Measurements from ENCODE around the gene OR2A1.
"Not testable (repeated sequence)": the region's sequence is repeated elsewhere in the genome, so short reads cannot be mapped to it uniquely, and the experiment has no call there.

Gene OR2A1

DNA sequence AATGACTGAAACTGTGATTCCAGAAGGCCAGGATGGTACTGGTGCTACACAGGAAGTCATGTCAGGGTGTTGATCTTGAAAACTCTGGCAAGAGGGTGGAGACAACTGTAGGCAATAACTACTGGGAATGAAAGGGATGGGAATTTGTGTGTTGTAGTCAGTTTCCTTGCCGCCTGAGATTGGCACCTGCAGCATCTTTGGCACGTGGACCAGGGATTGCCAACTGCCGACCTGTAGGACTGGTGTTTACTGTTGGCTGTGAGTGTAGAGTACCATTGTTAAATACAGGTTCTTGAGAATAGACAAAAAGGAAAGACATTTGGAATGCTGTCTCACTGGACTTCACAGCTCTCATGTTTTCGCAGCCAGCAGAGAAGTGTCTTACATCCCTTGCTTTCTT is 11.1 kb downstream of the OR2A1 start:
- DNase-seq (ENCODE audit: low read depth in 1 of 2, low spot score in 1 of 2) = not testable (repeated sequence)

- DNase-seq (ENCODE audit: low read depth in 1 of 2, low spot score in 1 of 2) = not testable (repeated sequence)
Measured at GRCh38 chr7:144325868-144326267, 13.6 kb downstream of the OR2A1 start.

GRCh38 chr7:144330044-144330443 is 17.8 kb downstream of the OR2A1 start:
- not testable (repeated sequence) for DNase-seq (ENCODE audit: low read depth in 1 of 2, low spot score in 1 of 2)

- not testable (repeated sequence) for DNase-seq (ENCODE audit: low read depth in 1 of 2, low spot score in 1 of 2)
Measured at GRCh38 chr7:144331221-144331995, 19.2 kb downstream of the OR2A1 start.

DNA sequence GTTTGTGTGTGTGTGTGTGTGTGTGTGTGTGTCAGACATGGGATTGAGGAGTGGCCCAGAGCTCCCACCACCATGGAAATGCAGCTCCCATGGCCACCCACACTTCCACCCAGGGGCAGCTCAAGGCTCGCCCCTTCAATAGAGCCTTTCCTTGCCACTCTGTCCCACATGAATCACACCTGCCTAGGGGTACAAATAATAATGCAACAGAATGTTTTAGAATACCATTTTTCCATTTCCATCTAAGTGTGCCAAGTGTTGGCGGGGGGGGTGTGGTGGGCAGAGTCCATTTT is 19.7 kb downstream of the OR2A1 start:
- not testable (repeated sequence) for DNase-seq (ENCODE audit: low read depth in 1 of 2, low spot score in 1 of 2)

DNA sequence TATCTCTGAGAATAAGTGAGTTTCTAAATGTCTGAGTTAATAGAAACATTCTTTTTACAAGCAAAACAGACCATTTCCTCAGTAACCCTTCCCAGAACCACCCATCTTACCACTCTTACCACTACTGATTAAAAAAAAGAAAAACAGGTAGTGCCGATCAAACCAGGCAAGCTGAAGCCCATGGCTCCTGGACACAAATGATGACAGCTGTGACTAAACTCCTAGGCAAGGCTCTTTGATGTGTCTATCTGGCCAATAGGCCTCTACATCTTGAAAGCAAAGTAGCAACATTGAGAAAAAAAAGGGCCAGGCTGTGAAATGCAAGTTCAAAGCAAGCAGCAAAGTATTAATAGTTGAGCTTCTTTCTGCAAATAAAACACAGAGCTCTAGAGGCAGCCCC is 36.4 kb downstream of the OR2A1 start:
- DNase-seq (ENCODE audit: low read depth in 1 of 2, low spot score in 1 of 2) = not testable (repeated sequence)

DNA sequence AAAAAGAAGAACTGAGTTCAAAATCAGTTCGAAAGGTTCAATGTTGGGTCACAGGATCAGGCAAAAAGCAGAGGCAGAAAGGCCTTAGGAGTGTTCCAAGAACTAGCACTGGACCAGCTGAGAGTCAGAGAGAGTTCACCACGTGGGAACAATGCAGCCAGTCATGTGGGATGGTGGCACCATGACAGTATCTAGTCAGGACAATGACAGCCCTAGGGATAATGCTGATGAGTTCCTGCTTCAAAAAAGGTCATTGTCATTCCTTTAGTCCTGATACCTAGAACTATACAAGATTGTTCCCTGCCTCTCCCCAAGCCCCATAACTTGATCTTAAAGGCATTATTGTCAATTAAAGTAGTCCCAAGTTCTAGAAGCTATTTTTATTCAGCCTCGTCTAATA is 39.4 kb downstream of the OR2A1 start:
- DNase-seq (ENCODE audit: low read depth in 1 of 2, low spot score in 1 of 2) = not testable (repeated sequence)

- DNase-seq (ENCODE audit: low read depth in 1 of 2, low spot score in 1 of 2) = not testable (repeated sequence)
Measured at GRCh38 chr7:144355176-144355822, 43.1 kb downstream of the OR2A1 start, which contains the start of gene ARHGEF5. TSS of gene ARHGEF5 (plus strand) at chr7:144355402. CDS start at chr7:144362670, 7,268 bp downstream.

DNA sequence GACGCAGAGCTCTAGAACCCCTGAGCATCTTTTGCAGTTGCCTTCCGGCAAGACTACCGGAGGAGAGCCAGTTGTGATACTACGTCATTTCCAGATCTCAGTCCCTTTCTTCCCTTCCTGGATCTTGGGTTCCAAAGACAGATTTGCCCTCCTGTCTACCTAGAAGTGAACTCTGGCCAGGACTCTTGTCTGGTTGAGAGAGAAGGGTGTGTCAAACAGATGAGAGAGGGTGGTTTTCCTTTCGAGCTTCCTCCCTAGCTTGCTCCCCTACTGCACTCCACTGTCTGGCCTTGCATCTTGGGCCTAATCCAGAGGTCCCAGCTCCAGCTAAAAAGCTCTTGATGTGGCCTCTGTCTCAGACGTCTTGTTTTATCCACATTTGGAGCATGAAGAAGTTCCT is 44.0 kb downstream of the OR2A1 start:
- DNase-seq (ENCODE audit: low read depth in 1 of 2, low spot score in 1 of 2) = not testable (repeated sequence)

- DNase-seq (ENCODE audit: low read depth in 1 of 2, low spot score in 1 of 2) = not testable (repeated sequence)
Measured at GRCh38 chr7:144356860-144357259, 44.6 kb downstream of the OR2A1 start.

DNA sequence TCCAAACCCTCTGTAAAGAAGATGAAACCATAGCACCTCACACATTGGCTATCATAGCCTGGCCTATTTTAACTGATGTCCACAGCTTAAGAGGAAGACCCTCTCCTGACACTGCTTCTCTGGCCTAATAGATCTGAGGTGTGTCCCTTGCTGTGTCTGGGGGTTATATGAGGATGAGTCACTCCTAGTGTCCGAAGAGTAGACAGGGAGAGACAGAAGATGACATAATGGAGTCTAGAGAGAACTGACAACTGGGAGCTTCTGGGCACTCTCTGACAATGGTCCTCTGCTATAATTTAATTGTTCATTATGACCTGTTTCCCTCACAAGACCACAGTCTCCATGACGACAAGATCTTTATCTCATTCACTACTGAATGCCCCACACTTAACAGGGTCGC is 49.8 kb downstream of the OR2A1 start:
- DNase-seq (ENCODE audit: low read depth in 1 of 2, low spot score in 1 of 2) = not testable (repeated sequence)

GRCh38 chr7:144365523-144365922 is 53.3 kb downstream of the OR2A1 start:
- not testable (repeated sequence) for DNase-seq (ENCODE audit: low read depth in 1 of 2, low spot score in 1 of 2)

DNA sequence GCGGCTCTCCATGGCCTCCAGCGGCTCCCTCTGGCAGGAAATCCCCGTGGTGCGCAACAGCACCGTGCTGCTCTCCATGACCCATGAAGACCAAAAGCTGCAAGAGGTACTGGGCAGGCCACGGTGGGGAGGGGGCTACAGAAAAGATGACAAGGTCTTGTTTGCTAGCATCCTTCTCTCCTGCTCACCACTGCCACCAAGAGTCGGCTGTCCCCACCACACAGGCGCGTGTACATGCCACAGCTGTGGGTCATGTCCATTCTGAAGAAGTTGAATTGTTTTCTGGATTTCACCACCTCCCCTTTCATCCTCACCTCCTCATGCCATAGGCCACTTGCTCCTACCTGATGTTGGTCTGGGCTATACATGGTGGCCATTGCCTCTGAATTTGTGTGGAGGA is 55.0 kb downstream of the OR2A1 start:
- DNase-seq (ENCODE audit: low read depth in 1 of 2, low spot score in 1 of 2) = not testable (repeated sequence)

DNA sequence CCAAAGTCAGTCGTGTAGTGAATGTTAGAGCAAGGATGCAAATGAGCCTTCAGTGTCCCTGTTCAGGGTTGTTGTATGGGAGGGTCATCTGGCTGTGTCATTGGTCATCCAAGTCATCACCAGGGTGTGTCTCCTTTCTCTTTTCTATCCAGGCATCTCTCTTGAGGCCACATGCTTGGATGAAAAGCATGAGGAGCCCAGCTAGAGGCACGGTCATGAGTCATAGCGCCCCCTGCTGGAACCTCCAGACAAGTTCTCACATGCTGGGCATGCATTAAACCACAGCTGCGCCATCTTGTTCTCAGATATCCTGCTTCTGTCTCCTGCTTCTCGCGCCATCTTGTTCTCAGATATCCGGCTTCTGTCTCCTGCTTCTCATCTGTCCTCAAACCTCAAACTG is 57.0 kb downstream of the OR2A1 start:
- not testable (repeated sequence) for DNase-seq (ENCODE audit: low read depth in 1 of 2, low spot score in 1 of 2)

All from activated CD4-positive, alpha-beta T cell treated with anti-CD3 and anti-CD28 coated beads, Interleukin-2, amount 50 U/mL, for 24 hours (primary cell).